BJ (cell line): Measurements from ENCODE around the gene MRM2. TPM values are rescaled to one million over a fixed set of nuclear protein-coding genes. Genes with fewer than 3 reads are reported as not detected.

Source experiments
- CTCF ChIA-PET: fragments of 350-600 bp; formaldehyde crosslinking; extraction: SDS; loops from one replicate; lab custom pipeline; 2021; ENCODE audit warnings: antibody characterized with exemption, inconsistent platforms; lab: Yijun Ruan, JAX
- POLR2A ChIA-PET: fragments of 300-600 bp; sonication (Branson Sonifier 250); formaldehyde crosslinking; extraction: SDS; loops from one replicate; lab custom pipeline; 2021; ENCODE audit warnings: antibody characterized with exemption; lab: Charles Lee
- DNase-seq: peaks from one replicate; pipeline ENCODE4 v3.0.0-alpha.2; 2011; ENCODE audit warnings: low read depth
- H3K27me3 ChIP-seq: 2 replicates; pipeline ENCODE4 v1.6.0; 2011; ENCODE audit warnings: low read length; ENCODE audit not compliant: control insufficient read depth, insufficient read depth
- H3K36me3 ChIP-seq: 2 replicates; pipeline ENCODE4 v1.5.1; 2011; ENCODE audit warnings: low read length; ENCODE audit not compliant: control insufficient read depth, insufficient read depth
- H3K4me3 ChIP-seq: 2 replicates; pipeline ENCODE4 v1.5.1; 2011; ENCODE audit warnings: low read depth, mild to moderate bottlenecking, control low read depth, low read length
- polyA plus RNA-seq: library from polyadenylated mRNA; depleted of rRNA; stranded (reverse); fragments of >200 nt; gene quantifications from 2 replicates; pipeline ENCODE4 v1.2.3, GENCODE V29; 2011
- TF ChIP-seq, protein P1 (sequence below): IDR thresholded peaks from 2 replicates; pipeline ENCODE4 v1.5.1; 2011; ENCODE audit warnings: low read depth, mild to moderate bottlenecking, control low read depth, inconsistent platforms, low read length, moderate library complexity; ENCODE audit not compliant: insufficient read depth

MRM2 gene
- polyA plus RNA-seq, 1 experiment = 27.3 TPM

- DNase-seq = peak; percentile 89
- H3K4me3 ChIP-seq = no peak overlapping the region
- TF ChIP-seq, protein P1, sequence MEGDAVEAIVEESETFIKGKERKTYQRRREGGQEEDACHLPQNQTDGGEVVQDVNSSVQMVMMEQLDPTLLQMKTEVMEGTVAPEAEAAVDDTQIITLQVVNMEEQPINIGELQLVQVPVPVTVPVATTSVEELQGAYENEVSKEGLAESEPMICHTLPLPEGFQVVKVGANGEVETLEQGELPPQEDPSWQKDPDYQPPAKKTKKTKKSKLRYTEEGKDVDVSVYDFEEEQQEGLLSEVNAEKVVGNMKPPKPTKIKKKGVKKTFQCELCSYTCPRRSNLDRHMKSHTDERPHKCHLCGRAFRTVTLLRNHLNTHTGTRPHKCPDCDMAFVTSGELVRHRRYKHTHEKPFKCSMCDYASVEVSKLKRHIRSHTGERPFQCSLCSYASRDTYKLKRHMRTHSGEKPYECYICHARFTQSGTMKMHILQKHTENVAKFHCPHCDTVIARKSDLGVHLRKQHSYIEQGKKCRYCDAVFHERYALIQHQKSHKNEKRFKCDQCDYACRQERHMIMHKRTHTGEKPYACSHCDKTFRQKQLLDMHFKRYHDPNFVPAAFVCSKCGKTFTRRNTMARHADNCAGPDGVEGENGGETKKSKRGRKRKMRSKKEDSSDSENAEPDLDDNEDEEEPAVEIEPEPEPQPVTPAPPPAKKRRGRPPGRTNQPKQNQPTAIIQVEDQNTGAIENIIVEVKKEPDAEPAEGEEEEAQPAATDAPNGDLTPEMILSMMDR = no peak; the same call in 1 of the 2 replicates
- no peaks in the 10 kb centered on the region for H3K27me3 ChIP-seq
- peaks cover 4% of the 10 kb centered on the region; the same call in 1 of the 2 replicates for H3K36me3 ChIP-seq
- CTCF ChIA-PET = interaction anchor here (2.4 to 2.6 kb wide), 3 partner anchors 12 to 99 kb away, joined by 9 to 24 read pairs (median 11); no protein-coding TSS in a partner anchor
- POLR2A ChIA-PET = interaction anchor here (0.6 to 1.1 kb wide), 3 partner anchors 12 to 151 kb away, joined by 3 read pairs; no protein-coding TSS in a partner anchor
Measured at GRCh38 chr7:2248984-2249694, 7.1 kb upstream of the MRM2 start.

GRCh38 chr7:2247141-2247995 is 5.4 kb upstream of the MRM2 start:
- ChIA-PET CTCF (interaction anchor here (0.8 to 2.6 kb wide), 6 partner anchors 10 to 102 kb away, joined by 3 to 24 read pairs (median 10); no protein-coding TSS in a partner anchor), POLR2A (no interaction called here)
- Histone ChIP-seq H3K4me3 (no peak overlapping the region), H3K36me3 (no peaks in the 10 kb centered on the region), H3K27me3 (no peaks in the 10 kb centered on the region)
- TF ChIP-seq, protein P1 = peak; percentile 89
- DNase-seq = no peak

- no peak overlapping the region for H3K4me3 ChIP-seq
- no peaks in the 10 kb centered on the region for H3K27me3 ChIP-seq
- H3K36me3 ChIP-seq = no peaks in the 10 kb centered on the region
- POLR2A ChIA-PET = no interaction called here
- CTCF ChIA-PET = interaction anchor here (2.3 kb wide), 1 partner anchor 102 kb away, joined by 11 read pairs; no protein-coding TSS in a partner anchor
- no peak for DNase-seq
- TF ChIP-seq, protein P1 = no peak
Measured at GRCh38 chr7:2245883-2246675, 4.1 kb upstream of the MRM2 start.

DNA sequence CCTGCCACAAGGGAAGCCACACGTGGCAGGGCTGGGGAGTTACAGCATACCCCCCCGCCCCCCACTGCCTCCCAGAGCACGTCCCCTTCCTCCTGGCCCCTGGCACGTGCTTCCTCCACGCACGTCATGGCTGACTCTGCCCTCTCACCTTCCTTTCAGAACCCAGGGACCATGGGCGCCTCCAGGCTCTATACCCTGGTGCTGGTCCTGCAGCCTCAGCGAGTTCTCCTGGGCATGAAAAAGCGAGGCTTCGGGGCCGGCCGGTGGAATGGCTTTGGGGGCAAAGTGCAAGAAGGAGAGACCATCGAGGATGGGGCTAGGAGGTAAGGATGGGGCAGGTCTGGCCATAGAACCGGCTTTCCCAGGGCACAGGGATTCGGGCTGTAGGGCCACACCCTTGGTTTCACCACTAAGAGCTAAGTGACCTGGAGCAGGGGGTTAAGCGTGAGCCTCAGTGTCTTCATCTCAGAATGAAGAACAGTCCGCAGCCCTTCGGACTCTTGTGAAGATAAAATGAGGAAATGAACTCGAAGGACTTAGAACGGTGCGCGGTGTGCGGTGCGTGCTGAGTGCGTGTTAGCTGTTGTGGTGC is 2.5 kb upstream of the MRM2 start:
- TF ChIP-seq, protein P1 = no peak
- CTCF ChIA-PET = interaction anchor here (2.3 kb wide), 1 partner anchor 104 kb away, joined by 11 read pairs; no protein-coding TSS in a partner anchor
- no peaks in the 10 kb centered on the region for H3K27me3 ChIP-seq
- H3K36me3 ChIP-seq = peaks cover under 1% of the 10 kb centered on the region; the same call in 1 of the 2 replicates
- POLR2A ChIA-PET = no interaction called here
- no peak for DNase-seq
- no peak overlapping the region for H3K4me3 ChIP-seq
